ENCODE data around the gene HECW1. TPM values are rescaled to one million over a fixed set of nuclear protein-coding genes. Genes with fewer than 3 reads are reported as not detected.

Gene HECW1
- total and polyA plus RNA-seq, 12 donors = 0.07 to 0.23 TPM; not detected in 10

GRCh38 chr7:43433639-43434038 lies 321.2 kb downstream of the HECW1 start:
- TF ChIP-seq CTCF (IDR thresholded peaks at IDR 0.05) = no peak
- no peaks in the 10 kb centered on the region for H3K36me3 ChIP-seq
- intact Hi-C loops (cut with DNase I) = no loop called here
- H3K27me3 ChIP-seq = no peaks in the 10 kb centered on the region
- no peak for ATAC-seq
- 90 to 96% methylated on average over 1 of the region's 1 CpG for WGBS, 2 donors
- no peaks in the 10 kb centered on the region for H3K9me3 ChIP-seq
- no peak overlapping the region for H3K4me3 ChIP-seq
- no peak overlapping the region for H3K27ac ChIP-seq
- H3K4me1 ChIP-seq = no peaks in the 10 kb centered on the region
- DNase-seq = no peak

- intact Hi-C loops (cut with DNase I) = no loop called here
- Histone ChIP-seq H3K4me3 (no peak overlapping the region), H3K36me3 (no peaks in the 10 kb centered on the region), H3K9me3 (no peaks in the 10 kb centered on the region), H3K27ac (no peak overlapping the region), H3K4me1 (no peaks in the 10 kb centered on the region), H3K27me3 (no peaks in the 10 kb centered on the region)
- DNase-seq = no peak
- ATAC-seq = no peak
- 66 to 70% methylated on average over 5 of the region's 5 CpGs for WGBS, 2 donors
- TF ChIP-seq CTCF (IDR thresholded peaks at IDR 0.05) = no peak
These were observed 324.6 kb downstream of the HECW1 start for GRCh38 chr7:43437001-43437400.

GRCh38 chr7:43438897-43439479 lies 326.5 kb downstream of the HECW1 start:
- no peaks in the 10 kb centered on the region for H3K4me1 ChIP-seq
- H3K9me3 ChIP-seq = no peaks in the 10 kb centered on the region
- no peak for TF ChIP-seq CTCF (IDR thresholded peaks at IDR 0.05)
- no peaks in the 10 kb centered on the region for H3K36me3 ChIP-seq
- no peak overlapping the region for H3K4me3 ChIP-seq
- H3K27me3 ChIP-seq = no peaks in the 10 kb centered on the region
- H3K27ac ChIP-seq = no peak overlapping the region
- DNase-seq (no peak), ATAC-seq (no peak)
- 69 to 72% methylated on average over 8 of the region's 8 CpGs for WGBS, 2 donors
- intact Hi-C loops (cut with DNase I) = no loop called here

- TF ChIP-seq CTCF (IDR thresholded peaks at IDR 0.05) = peak; percentile 28 to 91 (median 66)
- Histone ChIP-seq H3K27me3 (peaks cover 0 to 7% (median 0%) of the 10 kb centered on the region in 7 donors), H3K27ac (no peak overlapping the region), H3K9me3 (no peaks in the 10 kb centered on the region), H3K4me3 (no peak overlapping the region), H3K36me3 (no peaks in the 10 kb centered on the region), H3K4me1 (no peaks in the 10 kb centered on the region)
- intact Hi-C loops (cut with DNase I) = no loop called here
- peak in 1 of 2 donors; percentile 16 for DNase-seq
- ATAC-seq = no peak
- 42% methylated on average over 15 of the region's 15 CpGs for WGBS, 2 donors
These were observed 327.4 kb downstream of the HECW1 start for GRCh38 chr7:43439631-43440401.
